Activated T-cell treated with anti-CD3 and anti-CD28 coated beads, Interleukin-2, amount 50 U/mL, for 72 hours (primary cell): Measurements from ENCODE around the gene FOXP1. TPM values are rescaled to one million over a fixed set of nuclear protein-coding genes. Genes with fewer than 3 reads are reported as not detected.

Experiments used
- ATAC-seq, 2 donors: fragments of 150-1000 bp; cut with Tn5 transposase; replicated peaks in 1 of 2; 2 replicates each; pipeline ENCODE4 v1.10.0; 2021; ENCODE audit warnings: moderate library complexity in 2 of 2, mild to moderate bottlenecking in 1 of 2
- DNase-seq, 2 donors: peaks; one replicate each; pipeline ENCODE4 v3.0.0; 2021 to 2022; ENCODE audit warnings: mixed read lengths in 1 of 2
- H3K27ac Mint-ChIP-seq: one replicate; pipeline ENCODE4 v1.8.0; 2022; ENCODE audit warnings: mild to moderate bottlenecking, moderate library complexity, mixed read lengths
- H3K27me3 Mint-ChIP-seq: one replicate; pipeline ENCODE4 v1.8.0; 2022; ENCODE audit warnings: low read depth, mixed read lengths
- H3K36me3 Mint-ChIP-seq, 2 donors: one replicate each; pipeline ENCODE4 v1.8.0; 2022; ENCODE audit warnings: mixed read lengths in 2 of 2, mild to moderate bottlenecking in 1 of 2; ENCODE audit not compliant: insufficient read depth in 2 of 2
- H3K4me1 Mint-ChIP-seq: one replicate; pipeline ENCODE4 v1.8.0; 2022; ENCODE audit warnings: low read depth, mixed read lengths
- H3K4me3 Mint-ChIP-seq, 2 donors: one replicate each; pipeline ENCODE4 v1.8.0; 2022; ENCODE audit warnings: mild to moderate bottlenecking in 2 of 2, mixed read lengths in 2 of 2, moderate library complexity in 2 of 2
- H3K9me3 Mint-ChIP-seq, 2 donors: one replicate each; pipeline ENCODE4 v1.8.0; 2022; ENCODE audit warnings: mixed read lengths in 2 of 2
- total RNA-seq, 2 donors: library from RNA; stranded (reverse); gene quantifications; one replicate each; pipeline ENCODE4 v1.2.3, GENCODE V29; 2022

FOXP1 gene
- total RNA-seq, 2 donors from 2014 or later = 124 to 156 TPM

DNA sequence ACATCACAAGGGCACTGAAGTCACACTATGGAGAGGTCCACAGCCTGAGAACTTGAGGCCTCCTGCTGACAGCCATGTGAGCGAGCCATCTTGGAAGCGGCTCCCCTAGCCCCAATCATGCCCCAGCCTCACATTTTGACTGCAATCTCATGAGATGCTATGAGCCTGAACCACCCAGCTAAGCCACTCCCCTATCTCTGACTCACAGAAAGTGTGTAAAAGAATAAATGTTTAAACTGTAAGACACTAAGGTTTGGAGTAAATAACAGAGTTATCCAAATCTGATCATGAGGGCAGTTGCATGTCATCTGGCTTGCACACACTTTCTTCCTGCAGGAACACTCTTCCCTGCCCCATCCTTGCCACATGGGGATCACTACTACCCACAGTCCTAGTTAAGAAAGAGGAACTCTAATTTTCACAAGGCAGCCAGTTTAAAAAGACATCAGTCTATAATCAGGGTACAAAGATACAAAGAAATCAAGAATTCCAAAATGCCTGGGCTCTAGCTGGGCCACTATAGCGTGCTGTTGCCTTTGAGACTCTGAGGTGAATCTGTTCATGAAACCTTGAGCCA is 494.2 kb downstream of the FOXP1 start:
- peak overlapping the region; percentile 25 for H3K27ac Mint-ChIP-seq
- H3K9me3 Mint-ChIP-seq = no peaks in the 10 kb centered on the region
- no peaks in the 10 kb centered on the region for H3K27me3 Mint-ChIP-seq
- ATAC-seq (peak in 1 of 2 donors; percentile 8), DNase-seq (peak; percentile 34 to 40)
- peaks cover 89% of the 10 kb centered on the region for H3K4me1 Mint-ChIP-seq
- H3K36me3 Mint-ChIP-seq = peaks cover 3 to 14% of the 10 kb centered on the region in 2 donors
- peak overlapping the region; percentile 23 to 45 for H3K4me3 Mint-ChIP-seq

DNA sequence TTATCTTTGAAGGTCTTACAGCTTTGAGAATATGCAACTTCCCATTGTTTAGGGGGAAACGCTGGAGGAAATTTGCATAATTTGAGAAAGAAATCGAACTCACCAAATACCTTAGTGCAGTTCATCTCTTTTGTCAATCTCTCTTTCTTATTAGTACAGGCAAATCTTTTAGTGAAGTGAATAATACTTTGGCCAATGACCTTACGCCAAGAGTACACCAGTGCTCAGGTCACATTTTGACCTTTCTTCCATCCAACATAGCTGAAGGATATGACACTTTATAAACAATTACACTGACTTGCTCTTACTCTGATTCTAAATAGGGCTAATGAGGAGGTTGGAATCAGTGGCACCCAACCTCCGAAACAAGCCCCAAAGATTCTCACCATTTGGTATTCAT is 494.8 kb downstream of the FOXP1 start:
- DNase-seq = no peak
- Mint-ChIP-seq H3K27me3 (no peaks in the 10 kb centered on the region), H3K27ac (peak overlapping the region; percentile 25), H3K9me3 (no peaks in the 10 kb centered on the region), H3K4me1 (peaks cover 89% of the 10 kb centered on the region), H3K4me3 (peak overlapping the region; percentile 23 to 45), H3K36me3 (peaks cover 2 to 12% of the 10 kb centered on the region in 2 donors)
- ATAC-seq = no peak

DNA sequence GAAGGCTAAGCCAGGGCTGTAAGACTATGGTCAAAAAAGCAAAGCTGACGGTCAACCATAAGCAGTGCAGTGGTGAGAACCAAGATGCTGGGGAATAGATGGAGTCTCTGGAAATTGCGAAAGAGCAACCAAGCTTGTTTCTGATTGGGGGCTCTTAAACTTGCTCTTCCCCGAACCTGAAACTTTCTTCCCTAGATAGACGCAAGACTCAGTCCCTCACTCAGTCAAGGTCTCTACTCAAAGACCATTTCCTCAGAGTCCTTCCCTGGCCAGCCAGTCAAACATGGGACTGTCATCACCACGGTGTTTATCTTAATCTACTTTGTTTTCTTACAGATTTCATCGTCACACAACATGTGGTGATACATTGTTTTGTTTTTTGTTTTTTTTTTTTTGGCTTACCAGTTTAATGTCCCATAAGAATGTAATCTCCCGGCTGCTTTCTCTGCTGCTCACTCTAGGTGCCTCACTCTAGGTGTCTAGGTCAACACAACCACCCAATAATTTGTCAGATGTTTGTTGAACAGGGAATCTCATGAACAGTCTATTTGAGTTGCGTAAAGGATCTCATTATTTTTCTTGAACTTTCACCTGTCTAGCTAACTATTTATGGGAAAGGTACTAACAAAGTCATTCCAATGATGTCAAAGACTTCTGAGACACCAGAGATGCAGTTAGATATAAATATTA is 495.4 kb downstream of the FOXP1 start:
- peaks cover 2 to 18% of the 10 kb centered on the region in 2 donors for H3K36me3 Mint-ChIP-seq
- H3K27ac Mint-ChIP-seq = peak overlapping the region; percentile 25
- peak overlapping the region; percentile 23 to 38 for H3K4me3 Mint-ChIP-seq
- H3K9me3 Mint-ChIP-seq = no peaks in the 10 kb centered on the region
- DNase-seq (no peak), ATAC-seq (peak; percentile 8)
- peaks cover 89% of the 10 kb centered on the region for H3K4me1 Mint-ChIP-seq
- H3K27me3 Mint-ChIP-seq = no peaks in the 10 kb centered on the region

- H3K4me3 Mint-ChIP-seq = peak overlapping the region; percentile 23 to 54
- H3K27ac Mint-ChIP-seq = peak overlapping the region; percentile 25
- H3K4me1 Mint-ChIP-seq = peaks cover 86% of the 10 kb centered on the region
- no peaks in the 10 kb centered on the region for H3K9me3 Mint-ChIP-seq
- DNase-seq (peak; percentile 45 to 52), ATAC-seq (peak; percentile 82 to 83)
- no peaks in the 10 kb centered on the region for H3K27me3 Mint-ChIP-seq
- H3K36me3 Mint-ChIP-seq = peaks cover 2 to 19% of the 10 kb centered on the region in 2 donors
Observed at GRCh38 chr3:71087143-71088018, 496.1 kb downstream of the FOXP1 start.

DNA sequence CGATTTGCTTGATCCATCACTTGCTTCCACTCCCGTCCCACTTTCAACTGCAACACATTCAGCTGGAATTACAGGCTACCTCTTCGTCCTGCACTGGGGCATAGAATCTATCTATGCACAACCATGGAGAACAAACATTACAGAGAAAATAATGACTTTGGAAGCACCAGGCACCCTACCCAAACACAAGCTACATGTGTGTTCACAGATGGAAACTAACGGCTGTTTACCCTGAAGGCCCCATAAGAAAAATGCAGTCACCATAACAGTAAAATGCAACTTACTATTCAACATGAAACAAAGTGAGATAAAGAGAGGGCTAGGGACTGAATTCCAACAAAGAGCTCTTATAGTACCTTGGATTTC is 496.8 kb downstream of the FOXP1 start:
- Mint-ChIP-seq H3K27me3 (no peaks in the 10 kb centered on the region), H3K9me3 (no peaks in the 10 kb centered on the region), H3K4me1 (peaks cover 86% of the 10 kb centered on the region), H3K27ac (peak overlapping the region; percentile 25), H3K36me3 (peaks cover 2 to 14% of the 10 kb centered on the region in 2 donors), H3K4me3 (peak overlapping the region; percentile 23 to 54)
- DNase-seq = no peak
- ATAC-seq = no peak

GRCh38 chr3:71083726-71084131 is 499.8 kb downstream of the FOXP1 start:
- H3K27me3 Mint-ChIP-seq = no peaks in the 10 kb centered on the region
- ATAC-seq (peak; percentile 19 to 24), DNase-seq (peak; percentile 42 to 57)
- peak overlapping the region; percentile 47 for H3K27ac Mint-ChIP-seq
- H3K9me3 Mint-ChIP-seq = no peaks in the 10 kb centered on the region
- peaks cover 4 to 7% of the 10 kb centered on the region in 2 donors for H3K36me3 Mint-ChIP-seq
- peaks cover 90% of the 10 kb centered on the region for H3K4me1 Mint-ChIP-seq
- peak overlapping the region; percentile 58 to 63 for H3K4me3 Mint-ChIP-seq

DNA sequence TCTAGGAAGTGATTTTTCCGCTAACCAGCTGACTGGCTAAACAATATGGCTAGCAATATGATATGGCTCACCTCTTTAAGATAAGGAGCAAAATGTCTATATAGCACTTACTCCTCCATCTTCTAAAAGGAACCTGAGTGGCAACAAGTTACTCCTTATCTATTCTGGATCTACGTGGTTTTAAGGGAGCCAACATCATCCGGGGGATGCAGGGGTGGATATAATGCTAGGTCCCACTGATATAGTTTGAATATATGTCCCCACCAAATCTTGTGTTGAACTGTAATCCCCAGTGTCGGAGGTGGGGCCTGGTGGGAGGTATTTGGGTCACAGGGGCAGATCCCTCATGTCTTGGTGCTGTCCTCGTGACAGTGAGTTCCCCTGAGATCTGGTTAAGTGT is 500.7 kb downstream of the FOXP1 start:
- H3K4me1 Mint-ChIP-seq = peaks cover 90% of the 10 kb centered on the region
- DNase-seq (no peak), ATAC-seq (no peak)
- H3K4me3 Mint-ChIP-seq = peak overlapping the region; percentile 58 to 63
- H3K27ac Mint-ChIP-seq = peak overlapping the region; percentile 47
- no peaks in the 10 kb centered on the region for H3K9me3 Mint-ChIP-seq
- H3K27me3 Mint-ChIP-seq = no peaks in the 10 kb centered on the region
- H3K36me3 Mint-ChIP-seq = peaks cover 4 to 7% of the 10 kb centered on the region in 2 donors

DNA sequence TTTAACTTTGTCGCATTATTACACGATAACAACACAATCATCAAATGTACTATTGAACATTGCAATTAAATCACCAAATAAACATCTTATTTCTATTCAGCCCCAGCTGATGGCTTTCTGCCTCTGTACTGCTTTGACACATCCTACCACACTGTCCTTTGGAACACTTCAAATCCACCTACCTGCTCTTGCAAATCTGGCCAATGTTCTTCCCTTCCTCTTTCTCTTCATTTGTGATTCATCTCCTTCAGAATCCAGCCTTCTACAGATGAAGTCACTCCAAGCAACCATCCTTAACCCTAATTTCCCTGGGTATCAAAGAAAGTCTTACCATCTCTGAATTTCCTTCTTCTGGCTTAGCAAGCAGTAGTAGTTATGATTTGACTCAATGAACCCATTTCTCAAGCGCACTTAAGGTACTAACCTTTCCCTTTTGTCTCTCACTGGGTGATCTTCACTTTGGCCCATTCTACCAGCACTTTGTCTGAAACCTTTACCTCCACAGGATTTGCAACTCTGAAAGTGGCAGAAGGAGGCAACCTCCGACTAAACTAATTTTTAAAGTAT is 502.9 kb downstream of the FOXP1 start:
- ATAC-seq = peak; percentile 54 to 60
- no peaks in the 10 kb centered on the region for H3K9me3 Mint-ChIP-seq
- H3K27ac Mint-ChIP-seq = peak overlapping the region; percentile 36
- no peaks in the 10 kb centered on the region for H3K27me3 Mint-ChIP-seq
- H3K4me1 Mint-ChIP-seq = peaks cover 92% of the 10 kb centered on the region
- peak overlapping the region; percentile 28 to 64 for H3K4me3 Mint-ChIP-seq
- DNase-seq = no peak
- peaks cover 3 to 7% of the 10 kb centered on the region in 2 donors for H3K36me3 Mint-ChIP-seq

DNA sequence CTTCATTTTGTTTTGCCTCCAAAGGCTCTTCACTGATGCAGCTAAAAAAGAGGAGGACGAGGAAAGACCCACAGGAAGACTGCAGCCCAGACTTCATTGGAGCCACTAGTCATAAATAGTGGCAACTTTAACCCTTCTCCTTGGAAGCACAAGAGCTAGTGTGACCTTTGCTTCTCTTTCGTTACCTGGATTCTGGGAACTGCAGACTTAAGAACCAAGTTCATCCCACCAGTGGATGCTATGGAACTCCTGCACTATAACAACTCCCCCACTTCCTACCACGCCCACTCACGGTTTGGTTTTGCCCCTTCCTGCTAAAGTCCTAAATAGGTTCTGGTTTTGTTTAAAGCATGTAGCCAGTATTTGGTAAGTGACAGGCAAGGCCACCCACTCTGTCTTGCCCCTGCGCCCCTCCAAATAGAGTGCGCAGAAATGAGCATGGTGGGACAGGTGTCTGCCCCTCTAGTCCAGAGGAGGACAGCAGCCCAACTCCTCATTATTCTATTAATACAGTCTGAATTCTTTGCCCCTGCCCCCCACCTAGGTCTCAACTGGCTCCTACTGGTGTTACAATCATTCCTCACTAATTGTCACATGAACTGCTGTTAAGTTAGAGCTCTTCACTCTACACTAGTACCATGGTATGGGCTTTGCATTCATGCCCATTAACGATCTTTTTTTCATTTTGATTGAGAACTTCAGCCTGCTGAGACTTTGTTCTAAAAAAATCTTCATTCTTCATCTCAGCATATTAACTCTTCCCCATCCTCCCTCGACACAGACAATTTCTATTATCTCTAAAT is 504.6 kb downstream of the FOXP1 start:
- Mint-ChIP-seq H3K9me3 (no peaks in the 10 kb centered on the region), H3K27ac (peak overlapping the region; percentile 90), H3K4me1 (peaks cover 94% of the 10 kb centered on the region), H3K36me3 (peaks cover 3 to 7% of the 10 kb centered on the region in 2 donors), H3K4me3 (peak overlapping the region; percentile 20 to 63), H3K27me3 (no peaks in the 10 kb centered on the region)
- DNase-seq = no peak
- ATAC-seq = no peak

DNA sequence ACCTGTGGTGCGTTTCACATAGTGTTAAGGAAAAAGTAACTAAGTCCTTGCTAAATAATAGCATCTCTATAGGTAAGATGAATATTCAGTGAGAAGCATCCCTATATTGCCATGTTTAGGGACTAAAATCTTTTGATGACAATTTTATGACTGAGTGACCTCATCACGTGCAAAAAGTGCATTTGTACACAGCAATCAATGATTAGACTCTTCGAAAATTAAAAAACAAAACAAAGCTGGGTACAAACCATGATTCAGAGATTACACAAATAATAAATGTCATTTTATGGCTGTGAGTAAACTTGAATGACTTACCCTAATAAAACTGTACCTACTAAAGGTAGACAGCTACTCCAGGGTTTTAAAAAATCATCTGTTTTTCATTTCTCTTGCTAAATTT is 505.3 kb downstream of the FOXP1 start:
- H3K36me3 Mint-ChIP-seq = peaks cover 3 to 7% of the 10 kb centered on the region in 2 donors
- peaks cover 94% of the 10 kb centered on the region for H3K4me1 Mint-ChIP-seq
- no peak for DNase-seq
- H3K4me3 Mint-ChIP-seq = peak overlapping the region in 1 of 2 donors; percentile 63
- no peaks in the 10 kb centered on the region for H3K27me3 Mint-ChIP-seq
- ATAC-seq = no peak
- peak overlapping the region; percentile 14 for H3K27ac Mint-ChIP-seq
- H3K9me3 Mint-ChIP-seq = no peaks in the 10 kb centered on the region

DNA sequence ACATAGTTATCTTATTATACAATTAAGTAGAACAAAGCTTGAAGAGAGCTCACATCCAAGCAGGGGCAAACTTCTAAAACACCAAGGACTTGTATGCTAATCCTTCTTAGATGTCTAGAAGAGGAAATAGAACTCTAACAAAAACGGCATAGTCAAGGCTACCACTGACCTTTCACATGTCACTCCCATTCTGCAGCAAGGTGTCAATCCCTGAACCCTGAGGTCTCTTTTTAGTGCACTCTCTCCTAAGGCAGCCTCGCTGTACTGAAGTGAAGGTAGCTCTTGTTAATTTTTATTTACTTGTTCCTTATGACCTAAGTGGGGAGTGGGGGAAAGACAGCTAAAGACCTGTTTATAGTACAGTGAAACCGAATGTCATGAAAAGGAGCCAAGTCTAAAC is 506.5 kb downstream of the FOXP1 start:
- H3K9me3 Mint-ChIP-seq = no peaks in the 10 kb centered on the region
- peaks cover 97% of the 10 kb centered on the region for H3K4me1 Mint-ChIP-seq
- H3K36me3 Mint-ChIP-seq = peaks cover 3 to 5% of the 10 kb centered on the region in 2 donors

DNA sequence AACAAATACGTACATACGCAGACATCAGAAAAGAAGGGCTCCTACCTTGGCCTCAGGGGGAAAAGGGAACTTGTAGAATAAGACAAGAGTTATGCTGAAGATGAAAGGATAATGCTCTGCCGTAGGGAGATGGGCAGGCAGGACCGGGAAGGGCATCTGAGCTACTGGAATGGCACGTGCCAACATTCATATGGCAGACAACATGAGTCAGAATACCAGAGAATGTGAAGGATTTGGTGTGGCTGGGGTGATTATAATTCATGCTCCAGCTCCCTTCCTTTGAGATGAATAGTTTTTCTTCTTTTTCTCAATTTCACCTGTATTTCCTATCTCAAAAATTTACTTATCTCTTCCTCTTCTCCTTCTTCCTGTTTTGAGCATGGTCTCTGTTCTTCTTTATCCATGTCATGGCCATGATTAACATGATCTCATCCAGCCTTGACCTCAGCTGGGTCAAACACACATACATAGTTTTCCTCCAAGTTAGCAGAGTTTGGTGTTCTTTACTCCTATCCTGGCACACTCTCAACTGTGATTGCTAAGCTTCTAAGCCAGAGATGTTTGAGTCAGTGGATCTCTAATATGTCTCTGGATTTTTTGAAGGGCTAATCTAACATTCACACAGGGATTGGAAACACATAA is 507.0 kb downstream of the FOXP1 start:
- H3K4me1 Mint-ChIP-seq = peaks cover 94% of the 10 kb centered on the region
- no peaks in the 10 kb centered on the region for H3K27me3 Mint-ChIP-seq
- peak overlapping the region; percentile 14 for H3K27ac Mint-ChIP-seq
- H3K9me3 Mint-ChIP-seq = no peaks in the 10 kb centered on the region
- ATAC-seq (no peak), DNase-seq (no peak)
- H3K36me3 Mint-ChIP-seq = peaks cover 3 to 5% of the 10 kb centered on the region in 2 donors
- no peak overlapping the region for H3K4me3 Mint-ChIP-seq

More for the DNA sequence above, 506.5 kb downstream of the FOXP1 start:
- no peak for DNase-seq
- no peak for ATAC-seq
- Mint-ChIP-seq H3K4me3 (peak overlapping the region in 1 of 2 donors; percentile 31), H3K27ac (peak overlapping the region; percentile 14), H3K27me3 (no peaks in the 10 kb centered on the region)
